Bronchial epithelial cell (primary cell): Measurements from ENCODE around the gene CEACAM8. TPM values are rescaled to one million over a fixed set of nuclear protein-coding genes. Genes with fewer than 3 reads are reported as not detected.
"Not testable (repeated sequence)": the region's sequence is repeated elsewhere in the genome, so short reads cannot be mapped to it uniquely, and the experiment has no call there.

ENCODE experiments used
- DNase-seq: peaks from one replicate; pipeline ENCODE4 v3.0.0-alpha.2; 2010; ENCODE audit warnings: low read depth
- FAIRE-seq: peaks from 2 replicates; lab custom pipeline; 2011; peaks lifted over from hg19 to GRCh38; lab: Jason Lieb, UNC
- H3K27me3 ChIP-seq: 2 replicates; pipeline ENCODE4 v1.5.1; 2011; ENCODE audit warnings: low read length; ENCODE audit not compliant: control insufficient read depth, insufficient read depth
- H3K36me3 ChIP-seq: 2 replicates; pipeline ENCODE4 v1.5.1; 2011; ENCODE audit warnings: low read length; ENCODE audit not compliant: control insufficient read depth, insufficient read depth
- H3K4me3 ChIP-seq: 2 replicates; pipeline ENCODE4 v1.5.1; 2011; ENCODE audit warnings: mild to moderate bottlenecking, low read depth, low read length, control low read depth
- CTCF ChIP-seq: IDR thresholded peaks from 2 replicates; pipeline ENCODE4 v1.5.1; 2011; ENCODE audit warnings: mild to moderate bottlenecking, moderate library complexity, low read length, control low read depth, inconsistent platforms; ENCODE audit not compliant: insufficient read depth, severe bottlenecking
- total RNA-seq: library from RNA; depleted of rRNA; stranded (reverse); fragments of >200 nt; gene quantifications from 2 replicates; pipeline ENCODE4 v1.2.1, GENCODE V29; 2014

CEACAM8 gene
- total RNA-seq, 1 donor from 2014 or later = not detected

DNA sequence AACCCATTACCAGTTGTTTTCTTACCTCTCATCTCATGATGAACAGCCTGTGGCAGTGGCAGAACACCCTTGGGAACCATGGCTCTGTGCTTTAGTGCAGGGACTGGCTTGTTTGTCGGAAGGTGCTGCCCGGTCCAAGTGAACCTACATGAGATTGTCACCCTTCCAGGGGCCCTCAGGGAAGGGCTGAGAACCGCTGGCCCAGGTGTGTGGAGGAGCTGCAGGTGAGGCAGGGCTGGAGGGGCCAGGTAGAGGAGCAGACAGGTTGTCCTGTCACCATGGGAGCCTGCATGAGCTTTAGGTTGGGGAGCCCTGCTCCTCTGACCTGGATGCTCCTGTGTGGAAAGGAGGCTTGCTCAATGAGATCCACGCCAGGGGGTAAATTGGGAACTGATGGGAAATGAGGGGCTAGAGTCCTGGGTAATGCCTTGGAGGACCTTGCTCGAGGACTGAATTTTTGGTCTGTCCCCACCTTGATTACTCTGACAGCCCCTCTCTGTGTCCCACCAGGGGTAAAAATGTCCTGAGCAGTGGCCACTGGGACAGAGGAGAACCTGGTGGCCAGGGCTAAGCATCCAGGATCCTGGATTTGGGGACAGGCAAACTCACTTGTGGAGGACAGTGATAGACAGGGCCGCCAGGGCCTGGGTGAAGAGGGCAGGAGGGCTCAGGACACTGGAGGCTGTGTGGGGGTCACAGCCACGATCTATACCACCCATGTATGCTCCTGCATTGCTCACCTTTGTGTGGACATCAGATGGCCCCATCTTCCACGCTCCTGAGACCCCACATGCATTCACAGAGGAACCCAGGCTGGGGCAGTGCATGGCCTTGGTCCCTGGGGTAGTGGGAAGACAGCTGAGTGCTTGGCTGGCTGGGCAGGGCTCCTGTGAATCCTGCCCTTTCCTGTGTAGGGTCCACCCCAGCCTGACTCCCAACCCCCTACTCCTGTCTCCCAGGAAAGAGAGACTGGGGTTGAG, 42.3 kb downstream of the CEACAM8 start:
- Histone ChIP-seq H3K27me3 (no peaks in the 10 kb centered on the region), H3K36me3 (no peaks in the 10 kb centered on the region), H3K4me3 (no peak overlapping the region)
- FAIRE-seq (no peak), DNase-seq (no peak)
- TF ChIP-seq CTCF = no peak

DNA sequence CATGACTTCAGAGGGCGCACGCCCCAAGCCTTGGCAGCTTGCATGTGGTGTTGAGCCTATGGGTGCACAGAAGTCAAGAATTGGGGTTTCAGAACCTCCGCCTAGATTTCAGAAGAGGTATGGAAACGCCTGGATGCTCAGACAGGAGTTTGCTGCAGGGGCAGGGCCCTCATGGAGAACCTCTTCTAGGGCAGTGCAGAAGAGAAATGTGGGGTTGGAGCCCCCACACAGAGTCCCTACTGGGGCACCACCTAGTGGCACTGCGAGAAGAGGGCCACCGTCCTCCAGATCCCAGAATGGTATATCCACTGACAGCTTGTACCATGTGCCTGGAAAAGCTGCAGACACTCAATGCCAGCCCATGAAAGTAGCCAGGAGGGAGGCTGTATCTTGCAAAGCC, 44.2 kb downstream of the CEACAM8 start:
- DNase-seq, H3K4me3 ChIP-seq, H3K27me3 ChIP-seq, H3K36me3 ChIP-seq, FAIRE-seq: not testable (repeated sequence)

GRCh38 chr19:42549067-42549466, 45.7 kb downstream of the CEACAM8 start:
- FAIRE-seq, H3K27me3 ChIP-seq, DNase-seq, H3K36me3 ChIP-seq, H3K4me3 ChIP-seq: not testable (repeated sequence)

DNA sequence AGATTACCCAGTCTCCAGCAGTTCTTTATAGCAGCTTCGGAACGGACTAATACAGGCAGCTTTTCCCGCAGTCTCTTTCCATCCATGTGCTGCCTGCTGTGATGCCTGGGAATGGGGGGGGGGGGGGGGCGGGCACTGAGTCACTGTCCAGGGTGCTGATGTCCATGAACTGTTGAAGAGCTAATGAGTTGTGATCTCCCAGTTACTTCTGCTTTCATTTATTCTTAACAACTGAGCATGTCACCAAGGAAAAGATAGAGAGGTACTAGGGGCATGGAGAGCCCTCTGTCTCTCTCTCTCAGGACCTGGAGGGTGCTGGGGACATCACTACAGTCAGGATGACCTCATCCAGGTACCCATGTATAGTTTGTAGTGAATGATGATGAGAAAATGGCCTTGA, 46.2 kb downstream of the CEACAM8 start:
- Histone ChIP-seq H3K27me3 (no peaks in the 10 kb centered on the region), H3K4me3 (no peak overlapping the region), H3K36me3 (no peaks in the 10 kb centered on the region)
- DNase-seq (no peak), FAIRE-seq (no peak)
- TF ChIP-seq CTCF = no peak

GRCh38 chr19:42547929-42548328, 46.8 kb downstream of the CEACAM8 start:
- TF ChIP-seq CTCF = no peak
- FAIRE-seq = no peak
- Histone ChIP-seq H3K36me3 (no peaks in the 10 kb centered on the region), H3K4me3 (no peak overlapping the region), H3K27me3 (no peaks in the 10 kb centered on the region)
- no peak for DNase-seq

DNA sequence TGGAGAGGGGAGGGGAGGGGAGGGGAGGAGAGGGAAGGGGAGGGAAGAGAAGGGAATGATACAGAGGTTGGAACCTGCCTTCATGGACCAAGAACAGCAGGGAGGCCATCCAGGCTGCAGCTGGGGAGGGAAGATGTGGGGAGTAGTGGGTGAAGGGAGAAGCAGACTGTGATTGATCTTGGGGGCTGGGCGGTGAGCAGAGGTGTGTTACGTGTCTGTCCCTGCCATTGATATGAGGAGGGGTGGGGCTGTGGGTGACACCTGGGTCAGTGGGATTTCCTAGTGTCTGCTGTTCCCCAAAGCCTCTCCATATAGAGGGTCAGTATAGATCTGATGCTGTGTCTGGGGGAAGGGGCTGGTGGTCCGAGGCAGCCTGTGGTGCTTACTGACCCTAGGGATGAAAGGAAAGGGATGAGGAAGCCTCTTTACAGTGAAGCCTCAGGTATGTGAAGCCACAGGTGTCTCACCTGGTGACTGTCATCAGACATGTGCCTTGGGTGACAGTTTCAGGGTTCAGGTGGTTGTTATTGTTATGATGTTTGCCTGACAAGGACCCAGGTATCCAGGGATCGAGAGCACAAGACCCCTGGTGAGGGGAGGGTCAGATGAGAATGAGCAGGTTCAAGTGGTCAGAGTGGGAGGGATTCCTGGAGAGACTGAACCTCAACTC, 47.8 kb downstream of the CEACAM8 start:
- TF ChIP-seq CTCF = no peak
- no peak overlapping the region for H3K4me3 ChIP-seq
- H3K36me3 ChIP-seq = no peaks in the 10 kb centered on the region
- no peaks in the 10 kb centered on the region for H3K27me3 ChIP-seq
- DNase-seq = no peak
- FAIRE-seq = peak; percentile 73
